Thoracic aorta (tissue), 2 donors: ENCODE data around the gene PTPN14. TPM values are rescaled to one million over a fixed set of nuclear protein-coding genes. Genes with fewer than 3 reads are reported as not detected.

Source experiments
- ATAC-seq: fragments of 150-250 bp; one replicate; pipeline ENCODE4 v1.8.0; 2017; ENCODE audit warnings: low read depth; ENCODE audit not compliant: insufficient number of reproducible peaks, low FRiP score
- DNase-seq: peaks from one replicate; pipeline ENCODE4 v3.0.0-alpha.2; 2020; ENCODE audit warnings: low spot score
- H3K27ac ChIP-seq, 2 donors: fragments of 200-600 bp; sonication (generic); 1 replicate in 1 of 2; 2 replicates in 1 of 2; pipeline ENCODE4 v1.5.1; 2016; ENCODE audit warnings: mild to moderate bottlenecking in 2 of 2, moderate library complexity in 2 of 2
- H3K27me3 ChIP-seq: fragments of 200-600 bp; sonication (generic); replicated peaks from 2 replicates; pipeline ENCODE4 v1.6.0; 2016; ENCODE audit warnings: mild to moderate bottlenecking; ENCODE audit not compliant: insufficient read depth
- H3K36me3 ChIP-seq: fragments of 200-600 bp; sonication (generic); one replicate; pipeline ENCODE4 v1.5.1; 2016
- H3K4me1 ChIP-seq, 2 donors: fragments of 200-600 bp; sonication (generic); 1 replicate in 1 of 2; 2 replicates in 1 of 2; pipeline versions ENCODE4 v1.5.1 to v1.6.0; 2016; ENCODE audit warnings: low read depth in 2 of 2, mild to moderate bottlenecking in 1 of 2; ENCODE audit not compliant: control insufficient read depth in 1 of 2
- H3K4me3 ChIP-seq: fragments of 200-600 bp; sonication (generic); 2 replicates; pipeline ENCODE4 v1.5.1; 2016; ENCODE audit warnings: mild to moderate bottlenecking
- H3K9me3 ChIP-seq: fragments of 200-600 bp; sonication (generic); 2 replicates; pipeline ENCODE4 v1.5.1; 2016
- CTCF ChIP-seq: fragments of 200-600 bp; sonication (generic); IDR thresholded peaks from one replicate; pipeline ENCODE4 v1.5.1; 2019; ENCODE audit warnings: antibody characterized with exemption
- total RNA-seq, 2 donors: library from RNA; depleted of rRNA; stranded (reverse); fragments of >200 nt; gene quantifications; one replicate each; pipeline versions ENCODE4 v1.1.0 to v1.2.3, GENCODE V29; 2016

Gene PTPN14
- total RNA-seq, 2 donors from 2014 or later = 33.3 to 63.8 TPM

- H3K4me3 ChIP-seq = no peak overlapping the region
- H3K36me3 ChIP-seq = peaks cover 8% of the 10 kb centered on the region
- H3K9me3 ChIP-seq = no peaks in the 10 kb centered on the region
- ATAC-seq (no peak), DNase-seq (no peak)
- H3K27ac ChIP-seq = peak overlapping the region in 1 of 2 donors; percentile 77
- H3K27me3 ChIP-seq = no peaks in the 10 kb centered on the region
- H3K4me1 ChIP-seq = peaks cover 5 to 34% of the 10 kb centered on the region in 2 donors
- no peak for TF ChIP-seq CTCF
Measured at GRCh38 chr1:214360525-214361164, 190.8 kb downstream of the PTPN14 start.

- no peak for DNase-seq
- H3K4me1 ChIP-seq = peaks cover 5 to 34% of the 10 kb centered on the region in 2 donors
- no peak for ATAC-seq
- H3K27me3 ChIP-seq = no peaks in the 10 kb centered on the region
- TF ChIP-seq CTCF = no peak
- H3K4me3 ChIP-seq = no peak overlapping the region
- H3K9me3 ChIP-seq = no peaks in the 10 kb centered on the region
- H3K27ac ChIP-seq = no peak overlapping the region
- peaks cover 8% of the 10 kb centered on the region for H3K36me3 ChIP-seq
Measured at GRCh38 chr1:214360116-214360515, 191.3 kb downstream of the PTPN14 start.

- no peaks in the 10 kb centered on the region for H3K4me1 ChIP-seq
- no peak for TF ChIP-seq CTCF
- no peaks in the 10 kb centered on the region for H3K9me3 ChIP-seq
- peaks cover 11% of the 10 kb centered on the region for H3K36me3 ChIP-seq
- H3K4me3 ChIP-seq = no peak overlapping the region
- ATAC-seq = no peak
- H3K27me3 ChIP-seq = no peaks in the 10 kb centered on the region
- H3K27ac ChIP-seq = no peak overlapping the region
- no peak for DNase-seq
Measured at GRCh38 chr1:214354440-214355148, 196.8 kb downstream of the PTPN14 start.

- Histone ChIP-seq H3K27me3 (no peaks in the 10 kb centered on the region), H3K4me1 (no peaks in the 10 kb centered on the region), H3K36me3 (peaks cover 11% of the 10 kb centered on the region), H3K27ac (no peak overlapping the region), H3K4me3 (no peak overlapping the region), H3K9me3 (no peaks in the 10 kb centered on the region)
- no peak for TF ChIP-seq CTCF
- ATAC-seq (no peak), DNase-seq (no peak)
Measured at GRCh38 chr1:214352838-214353237, 198.6 kb downstream of the PTPN14 start.

- no peak for TF ChIP-seq CTCF
- Histone ChIP-seq H3K36me3 (peaks cover 11% of the 10 kb centered on the region), H3K4me1 (no peaks in the 10 kb centered on the region), H3K4me3 (no peak overlapping the region), H3K9me3 (no peaks in the 10 kb centered on the region), H3K27ac (no peak overlapping the region), H3K27me3 (no peaks in the 10 kb centered on the region)
- ATAC-seq = no peak
- DNase-seq = no peak
Measured at GRCh38 chr1:214351551-214352277, 199.7 kb downstream of the PTPN14 start.
